Uterus (tissue), 2 donors: ENCODE results near the gene AMBRA1.

ENCODE experiments used
- POLR2A ChIP-seq, 2 donors: fragments of 450-650 bp; IDR thresholded peaks; one replicate each; pipeline ENCODE4 v1.6.1; 2016; ENCODE audit warnings: antibody characterized with exemption in 2 of 2, mild to moderate bottlenecking in 1 of 2, moderate library complexity in 1 of 2
- TF ChIP-seq, protein P1 (sequence below), 4 experiments: fragments of 200-600 bp in 2 of 4; fragments of 450-650 bp in 2 of 4; sonication (generic) in 2 of 4; IDR thresholded peaks; one replicate each; pipeline ENCODE4 v1.5.1; 2016 to 2019; ENCODE audit warnings: antibody characterized with exemption in 4 of 4, mild to moderate bottlenecking in 2 of 4, moderate library complexity in 1 of 4

DNA sequence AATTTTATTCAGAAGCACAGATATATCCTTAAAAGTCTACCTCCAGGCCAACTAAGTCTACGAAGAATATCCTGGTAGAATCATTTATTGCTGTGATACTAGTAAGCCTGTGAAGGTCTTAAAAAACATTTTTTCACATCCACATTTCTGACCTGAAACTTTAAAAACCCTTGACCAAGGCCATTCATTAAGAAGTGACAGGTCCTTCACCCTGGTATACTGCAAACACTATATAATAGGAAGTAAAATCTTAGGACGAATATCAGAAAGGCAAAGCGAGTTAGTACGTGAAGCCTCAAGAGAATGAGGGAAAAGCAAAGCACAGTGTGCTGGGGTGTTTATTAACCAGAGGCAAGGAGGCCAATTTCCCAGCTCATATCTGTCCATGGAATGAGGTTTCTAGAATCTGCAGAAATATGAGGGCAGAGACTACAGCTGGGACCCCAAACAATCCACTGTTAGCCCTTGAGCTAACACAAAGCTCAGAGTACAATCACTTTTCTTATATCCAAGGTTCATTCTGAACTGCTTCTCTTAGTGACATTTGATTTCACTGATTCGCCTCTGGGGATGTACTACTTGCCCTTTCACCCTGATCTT, 71.0 kb downstream of the AMBRA1 start:
- TF ChIP-seq POLR2A (IDR thresholded peaks at IDR 0.05): no peak
- TF ChIP-seq, protein P1, sequence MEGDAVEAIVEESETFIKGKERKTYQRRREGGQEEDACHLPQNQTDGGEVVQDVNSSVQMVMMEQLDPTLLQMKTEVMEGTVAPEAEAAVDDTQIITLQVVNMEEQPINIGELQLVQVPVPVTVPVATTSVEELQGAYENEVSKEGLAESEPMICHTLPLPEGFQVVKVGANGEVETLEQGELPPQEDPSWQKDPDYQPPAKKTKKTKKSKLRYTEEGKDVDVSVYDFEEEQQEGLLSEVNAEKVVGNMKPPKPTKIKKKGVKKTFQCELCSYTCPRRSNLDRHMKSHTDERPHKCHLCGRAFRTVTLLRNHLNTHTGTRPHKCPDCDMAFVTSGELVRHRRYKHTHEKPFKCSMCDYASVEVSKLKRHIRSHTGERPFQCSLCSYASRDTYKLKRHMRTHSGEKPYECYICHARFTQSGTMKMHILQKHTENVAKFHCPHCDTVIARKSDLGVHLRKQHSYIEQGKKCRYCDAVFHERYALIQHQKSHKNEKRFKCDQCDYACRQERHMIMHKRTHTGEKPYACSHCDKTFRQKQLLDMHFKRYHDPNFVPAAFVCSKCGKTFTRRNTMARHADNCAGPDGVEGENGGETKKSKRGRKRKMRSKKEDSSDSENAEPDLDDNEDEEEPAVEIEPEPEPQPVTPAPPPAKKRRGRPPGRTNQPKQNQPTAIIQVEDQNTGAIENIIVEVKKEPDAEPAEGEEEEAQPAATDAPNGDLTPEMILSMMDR (IDR thresholded peaks at IDR 0.05): no peak
